GM12801 (cell line): ENCODE data around the gene OR51B5.

Experiments
- TF ChIP-seq, protein P1 (sequence below): IDR thresholded peaks from one replicate; pipeline ENCODE4 v1.5.1; 2011; ENCODE audit warnings: control low read depth; ENCODE audit not compliant: insufficient read length; ENCODE audit errors: extremely low read depth

Gene OR51B5

DNA sequence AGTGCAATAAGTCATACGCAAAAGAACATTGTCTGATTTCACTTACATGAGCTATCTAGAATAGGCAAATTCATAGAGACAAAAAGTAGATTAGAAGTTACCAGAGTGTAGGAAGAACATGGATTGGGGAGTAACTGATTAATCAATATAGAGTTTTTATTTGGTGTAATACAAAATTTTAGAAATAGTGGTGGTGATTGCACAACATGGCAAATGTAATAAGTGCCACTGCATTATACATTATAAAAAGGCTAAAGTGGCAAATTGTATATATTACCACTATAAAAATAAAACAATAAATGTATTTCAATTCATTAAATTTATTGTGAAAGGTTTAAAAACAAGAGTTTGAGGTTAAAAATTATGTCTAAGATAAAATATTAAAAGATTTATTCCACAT lies 32.9 kb downstream of the OR51B5 start:
- TF ChIP-seq, protein P1, sequence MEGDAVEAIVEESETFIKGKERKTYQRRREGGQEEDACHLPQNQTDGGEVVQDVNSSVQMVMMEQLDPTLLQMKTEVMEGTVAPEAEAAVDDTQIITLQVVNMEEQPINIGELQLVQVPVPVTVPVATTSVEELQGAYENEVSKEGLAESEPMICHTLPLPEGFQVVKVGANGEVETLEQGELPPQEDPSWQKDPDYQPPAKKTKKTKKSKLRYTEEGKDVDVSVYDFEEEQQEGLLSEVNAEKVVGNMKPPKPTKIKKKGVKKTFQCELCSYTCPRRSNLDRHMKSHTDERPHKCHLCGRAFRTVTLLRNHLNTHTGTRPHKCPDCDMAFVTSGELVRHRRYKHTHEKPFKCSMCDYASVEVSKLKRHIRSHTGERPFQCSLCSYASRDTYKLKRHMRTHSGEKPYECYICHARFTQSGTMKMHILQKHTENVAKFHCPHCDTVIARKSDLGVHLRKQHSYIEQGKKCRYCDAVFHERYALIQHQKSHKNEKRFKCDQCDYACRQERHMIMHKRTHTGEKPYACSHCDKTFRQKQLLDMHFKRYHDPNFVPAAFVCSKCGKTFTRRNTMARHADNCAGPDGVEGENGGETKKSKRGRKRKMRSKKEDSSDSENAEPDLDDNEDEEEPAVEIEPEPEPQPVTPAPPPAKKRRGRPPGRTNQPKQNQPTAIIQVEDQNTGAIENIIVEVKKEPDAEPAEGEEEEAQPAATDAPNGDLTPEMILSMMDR: no peak

DNA sequence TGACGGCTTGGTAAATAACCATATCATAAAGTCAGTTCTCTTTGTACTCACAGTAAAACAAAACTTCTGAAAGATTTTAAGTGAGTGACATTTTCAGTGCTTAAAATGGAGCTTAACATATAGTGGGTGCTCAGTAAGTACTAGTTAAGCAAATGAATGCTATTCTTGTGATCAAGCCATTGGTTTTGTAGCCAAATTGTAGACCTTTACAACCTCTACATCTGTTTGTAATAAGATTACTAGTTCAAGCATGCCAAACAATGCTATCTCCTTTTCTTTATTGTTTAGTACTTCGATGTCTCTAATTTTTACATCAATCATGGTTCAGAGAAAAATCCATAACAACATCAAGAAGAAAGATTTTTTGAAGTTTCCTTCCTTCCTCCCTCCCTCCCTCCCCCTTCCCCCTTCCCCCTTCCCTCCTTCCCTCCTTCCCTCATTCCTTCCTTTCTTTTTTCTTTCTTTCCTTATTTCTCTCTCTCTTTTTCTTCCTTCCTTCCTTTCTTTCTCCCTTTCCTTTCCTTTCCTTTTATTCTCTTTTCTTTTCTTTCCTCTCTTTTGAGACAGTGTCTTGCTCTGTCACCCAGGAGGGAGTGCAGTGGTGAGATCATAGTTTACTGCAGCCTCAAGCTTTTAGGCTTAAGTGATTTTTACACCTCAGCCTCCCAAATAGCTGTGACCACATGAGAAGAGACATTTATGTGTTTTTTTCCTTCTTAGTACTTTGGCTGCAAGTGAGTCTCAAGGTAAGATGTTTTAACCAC lies 35.9 kb downstream of the OR51B5 start:
- TF ChIP-seq, protein P1: no peak

DNA sequence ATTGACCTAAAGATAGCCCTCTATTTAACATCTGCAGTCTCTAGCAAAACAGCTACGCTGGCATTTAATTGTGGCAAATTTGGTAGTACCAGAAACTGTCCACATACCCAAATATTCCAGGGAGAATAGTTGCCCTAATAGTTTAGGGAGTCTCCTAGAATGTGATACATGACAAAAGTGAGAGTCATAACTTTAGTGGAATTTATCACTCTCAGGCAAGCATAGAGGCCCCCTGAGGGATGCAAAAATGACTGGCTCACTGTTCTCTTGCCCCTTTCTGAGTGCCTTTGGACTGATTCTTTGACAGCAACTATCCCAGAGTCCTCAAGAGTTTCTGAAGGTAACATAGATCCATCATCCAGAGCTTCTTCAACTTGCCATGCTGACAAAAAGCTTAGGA lies 39.3 kb downstream of the OR51B5 start:
- TF ChIP-seq, protein P1: no peak

DNA sequence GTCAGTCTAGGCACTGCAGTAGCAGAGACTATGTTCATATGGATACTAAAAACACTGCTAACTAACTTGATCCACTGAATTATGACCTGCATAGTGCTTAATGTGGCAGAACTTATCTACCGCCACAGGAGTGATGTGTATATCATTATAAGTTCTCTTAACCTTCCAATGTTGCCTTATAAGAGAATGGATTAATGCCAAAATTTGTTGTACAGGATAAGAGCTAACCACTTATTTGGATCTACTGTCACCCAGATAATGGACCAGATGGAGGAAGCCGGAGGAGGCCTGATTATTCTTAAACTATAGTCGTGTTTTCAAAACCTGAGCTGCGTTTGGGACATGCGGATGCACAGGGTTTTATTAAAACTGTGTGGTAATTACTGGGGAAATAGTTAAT lies 39.7 kb downstream of the OR51B5 start:
- TF ChIP-seq, protein P1: no peak

DNA sequence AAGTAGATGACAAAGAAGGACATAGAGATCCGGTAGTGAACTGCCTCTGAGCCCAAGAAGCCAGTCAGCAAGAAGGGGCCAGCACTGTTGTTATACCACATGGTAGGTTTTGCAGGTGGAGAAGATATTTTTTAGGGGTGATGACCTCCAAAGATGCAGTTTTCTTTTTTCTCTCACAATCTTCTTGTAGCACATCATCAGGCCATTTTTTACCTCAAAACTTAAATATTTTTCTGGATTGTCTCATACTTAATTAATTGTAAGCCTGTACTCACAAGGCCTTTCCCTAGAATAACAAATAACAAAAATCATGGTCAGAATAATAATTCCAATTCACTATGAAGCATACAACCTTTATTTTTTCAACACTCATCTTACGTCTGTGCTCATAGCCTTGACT lies 41.5 kb downstream of the OR51B5 start, which contains the start of gene OR51B4:
Gene OR51B4 (minus strand): TSS at position 101 of the 400 bp plus-strand sequence. CDS start 0 bp downstream, at position 101.
- TF ChIP-seq, protein P1: no peak

DNA sequence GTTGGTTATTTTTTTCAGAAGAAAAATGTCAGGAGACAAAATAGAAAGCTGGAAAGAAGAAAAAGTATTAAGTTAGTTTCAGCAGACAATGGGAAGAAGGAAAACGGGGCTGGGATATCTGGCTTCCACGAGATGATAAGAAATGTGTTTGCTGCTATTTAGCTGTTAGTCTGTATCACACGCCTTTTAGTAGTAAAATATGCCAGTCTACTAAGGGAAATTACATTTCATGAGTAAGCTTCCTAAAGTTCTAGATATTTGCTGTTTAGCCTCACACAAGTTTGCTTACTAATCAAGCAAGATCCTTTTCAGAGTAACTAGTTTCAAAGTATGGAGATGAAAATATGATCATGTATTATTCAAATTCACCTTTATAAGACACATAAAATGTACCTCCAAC lies 43.1 kb downstream of the OR51B5 start:
- TF ChIP-seq, protein P1: no peak

DNA sequence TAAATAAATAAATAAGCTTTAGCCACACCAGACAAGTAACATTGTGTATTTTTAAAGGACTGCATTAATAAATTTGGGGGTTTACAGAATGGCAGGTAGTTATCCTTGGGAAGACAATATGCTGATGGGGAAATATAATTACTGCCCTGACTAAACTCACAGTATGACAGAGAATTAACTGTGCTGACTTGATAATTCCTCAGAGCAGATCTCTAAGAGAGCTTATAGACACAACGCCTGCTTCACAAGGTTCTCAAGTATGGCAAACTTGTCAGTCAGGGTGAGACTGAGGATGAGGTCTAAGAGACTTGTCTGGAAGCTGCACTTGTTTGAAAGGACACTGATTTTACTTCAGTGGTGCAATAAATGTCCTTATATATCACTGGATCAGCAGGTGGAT lies 44.9 kb downstream of the OR51B5 start:
- TF ChIP-seq, protein P1: no peak
